Peyer's patch (tissue), 4 donors: Measurements from ENCODE around the gene ARAP2.

ENCODE experiments used
- CTCF ChIP-seq, 6 experiments: fragments of 450-650 bp in 4 of 6; fragments of 200-600 bp in 2 of 6; sonication (generic) in 1 of 6; IDR thresholded peaks; one replicate each; pipeline ENCODE4 v1.5.1; 2017 to 2019; ENCODE audit warnings: antibody characterized with exemption in 6 of 6, mild to moderate bottlenecking in 3 of 6, moderate library complexity in 1 of 6
- POLR2A ChIP-seq, 2 donors: fragments of 450-650 bp; IDR thresholded peaks; one replicate each; pipeline ENCODE4 v1.5.1; 2017; ENCODE audit warnings: antibody characterized with exemption in 2 of 2, mild to moderate bottlenecking in 2 of 2, moderate library complexity in 2 of 2

DNA sequence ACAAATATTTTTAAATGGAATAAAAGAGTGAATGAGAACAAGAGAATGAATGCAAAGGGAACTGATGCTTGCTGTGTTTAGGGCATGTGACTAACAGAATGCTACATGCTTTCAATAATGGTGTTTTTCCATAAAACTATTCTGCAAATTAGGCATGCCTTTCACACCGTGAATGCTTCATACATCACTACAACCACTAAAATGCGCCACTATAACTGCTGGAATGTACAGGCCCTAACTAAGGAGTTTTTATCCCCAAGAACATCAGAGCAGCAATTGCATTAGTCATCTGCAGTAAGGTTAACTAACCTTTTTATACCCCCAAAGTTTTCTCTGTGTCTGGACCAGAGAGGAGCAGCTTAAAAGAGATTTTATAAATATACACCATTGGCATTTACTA is 190.4 kb downstream of the ARAP2 start:
- no peak for TF ChIP-seq CTCF (IDR thresholded peaks at IDR 0.05)
- no peak for TF ChIP-seq POLR2A (IDR thresholded peaks at IDR 0.05)
